RWPE1 (cell line): Measurements from ENCODE around the gene C9orf43.
"Not testable (repeated sequence)": the region's sequence is repeated elsewhere in the genome, so short reads cannot be mapped to it uniquely, and the experiment has no call there.

Experiments
- CTCF ChIA-PET: fragments of 350-600 bp; sonication (Branson Sonifier 250); formaldehyde crosslinking; extraction: SDS; loops from one replicate; lab custom pipeline; 2021; lab: Yijun Ruan, JAX
- POLR2A ChIA-PET: fragments of 400-600 bp; formaldehyde crosslinking; extraction: SDS; loops from one replicate; lab custom pipeline; 2020; ENCODE audit warnings: antibody characterized with exemption; ENCODE audit not compliant: low non-redundant PET; lab: Yijun Ruan, JAX
- DNase-seq: peaks from one replicate; pipeline ENCODE4 v3.0.0; 2012; ENCODE audit warnings: low spot score
- H3K27ac ChIP-seq: fragments of 450-650 bp; 2 replicates; pipeline ENCODE4 v1.5.1; 2017
- CTCF ChIP-seq: fragments of 450-650 bp; conservative IDR thresholded peaks from 2 replicates; pipeline ENCODE4 v1.5.1; 2017; ENCODE audit warnings: low read depth, mild to moderate bottlenecking

Gene C9orf43

GRCh38 chr9:113428062-113428615 is 17.6 kb downstream of the C9orf43 start:
- ChIA-PET POLR2A (no interaction called here), CTCF (no interaction called here)

GRCh38 chr9:113431191-113431590 is 20.6 kb downstream of the C9orf43 start:
- no peak for TF ChIP-seq CTCF
- POLR2A ChIA-PET = no interaction called here
- CTCF ChIA-PET = interaction anchor here (0.5 to 1.2 kb wide), 3 partner anchors 15 to 228 kb away, joined by 4 to 5 read pairs (median 4); no protein-coding TSS in a partner anchor
- no peak overlapping the region for H3K27ac ChIP-seq
- DNase-seq = no peak

More at GRCh38 chr9:113428062-113428615, 17.6 kb downstream of the C9orf43 start:
- DNase-seq = no peak
- no peak overlapping the region for H3K27ac ChIP-seq
- TF ChIP-seq CTCF = no peak

GRCh38 chr9:113436728-113437515 is 26.4 kb downstream of the C9orf43 start:
- POLR2A ChIA-PET = no interaction called here
- no peak for TF ChIP-seq CTCF
- no peak overlapping the region for H3K27ac ChIP-seq
- CTCF ChIA-PET = no interaction called here
- DNase-seq = no peak

- CTCF ChIA-PET, H3K27ac ChIP-seq, POLR2A ChIA-PET, DNase-seq: not testable (repeated sequence)
Measured at GRCh38 chr9:113437716-113438115, 27.2 kb downstream of the C9orf43 start.

GRCh38 chr9:113444736-113445135 is 34.2 kb downstream of the C9orf43 start:
- CTCF ChIA-PET = interaction anchor here (6.1 kb wide), 1 partner anchor 211 kb away, joined by 119 read pairs; no protein-coding TSS in a partner anchor
- no peak for DNase-seq
- POLR2A ChIA-PET = interaction anchor here (1.0 kb wide), 1 partner anchor 35 kb away, joined by 3 read pairs; the partner anchor contains the start of gene POLE3
- no peak overlapping the region for H3K27ac ChIP-seq
- no peak for TF ChIP-seq CTCF

GRCh38 chr9:113446323-113446740 is 35.8 kb downstream of the C9orf43 start:
- POLR2A ChIA-PET = interaction anchor here (0.6 kb wide), 1 partner anchor 86 kb away, joined by 5 read pairs; no protein-coding TSS in a partner anchor
- DNase-seq = peak; percentile 84
- TF ChIP-seq CTCF = peak; percentile 79
- no peak overlapping the region for H3K27ac ChIP-seq
- CTCF ChIA-PET = interaction anchor here (0.6 to 6.1 kb wide), 24 partner anchors 8 to 1030 kb away, joined by 3 to 119 read pairs (median 4); partner anchors contain the start of genes BSPRY, C9orf43 and POLE3
